ENCODE measurements around the gene ATP2C1.
A peak's percentile ranks its signal among the peaks of the same experiment; 100 is the strongest.

Gene ATP2C1

DNA sequence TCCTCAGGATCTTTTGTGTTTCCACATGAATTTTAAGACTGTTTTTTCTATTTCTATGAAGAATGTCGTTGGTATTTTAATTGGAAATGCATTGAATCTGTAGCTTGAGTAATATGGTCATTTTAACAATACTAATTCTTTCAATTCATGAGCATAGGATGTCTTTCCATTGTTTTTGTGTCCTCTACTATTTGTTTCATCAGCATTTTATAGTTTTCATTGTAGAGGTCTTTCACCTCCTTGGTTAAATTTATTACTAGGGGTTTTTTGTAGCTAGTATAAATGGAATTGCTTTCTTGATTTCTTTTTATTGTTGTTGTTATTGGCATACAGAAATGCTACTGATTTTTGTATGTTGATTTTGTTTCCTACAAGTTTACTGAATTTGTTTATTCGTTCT is 17.3 kb upstream of the ATP2C1 start:
- Mint-ChIP-seq H3K4me3 (no peak overlapping the region), H3K4me1 (no peaks in the 10 kb centered on the region), H3K27ac (no peak overlapping the region), H3K9me3 (peaks cover 16 to 26% of the 10 kb centered on the region in 2 donors), H3K36me3 (peaks cover 0 to 8% of the 10 kb centered on the region in 2 donors), H3K27me3 (no peaks in the 10 kb centered on the region)
- no peak for DNase-seq
- no peak for ATAC-seq (replicated peaks)

DNA sequence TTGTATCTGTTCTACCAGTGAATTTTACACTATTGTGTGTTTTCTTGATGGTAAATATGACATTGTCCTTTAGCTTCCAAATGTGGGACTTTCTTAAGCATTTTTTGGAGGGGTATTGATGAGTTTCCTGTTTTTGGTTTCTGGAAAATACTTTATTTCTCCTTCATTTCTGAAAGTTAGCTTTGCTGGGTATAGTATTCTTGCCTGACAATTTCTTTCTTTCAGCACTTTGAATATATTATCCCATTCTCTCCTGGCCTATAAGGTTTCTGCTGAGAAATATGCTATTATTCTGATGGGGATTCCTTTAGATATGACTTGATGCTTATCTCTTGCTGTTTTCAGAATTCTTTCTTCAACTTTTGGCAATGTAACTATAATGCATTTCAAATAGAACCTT is 15.4 kb upstream of the ATP2C1 start:
- H3K36me3 Mint-ChIP-seq, result peaks cover 0 to 8% of the 10 kb centered on the region in 2 donors
- H3K9me3 Mint-ChIP-seq, result peaks cover 20 to 26% of the 10 kb centered on the region in 2 donors
- no peak for ATAC-seq (replicated peaks)
- no peaks in the 10 kb centered on the region for H3K4me1 Mint-ChIP-seq
- no peak overlapping the region for H3K27ac Mint-ChIP-seq
- H3K4me3 Mint-ChIP-seq, result no peak overlapping the region
- no peak for DNase-seq
- H3K27me3 Mint-ChIP-seq, result peaks cover 7 to 12% of the 10 kb centered on the region in 2 donors

DNA sequence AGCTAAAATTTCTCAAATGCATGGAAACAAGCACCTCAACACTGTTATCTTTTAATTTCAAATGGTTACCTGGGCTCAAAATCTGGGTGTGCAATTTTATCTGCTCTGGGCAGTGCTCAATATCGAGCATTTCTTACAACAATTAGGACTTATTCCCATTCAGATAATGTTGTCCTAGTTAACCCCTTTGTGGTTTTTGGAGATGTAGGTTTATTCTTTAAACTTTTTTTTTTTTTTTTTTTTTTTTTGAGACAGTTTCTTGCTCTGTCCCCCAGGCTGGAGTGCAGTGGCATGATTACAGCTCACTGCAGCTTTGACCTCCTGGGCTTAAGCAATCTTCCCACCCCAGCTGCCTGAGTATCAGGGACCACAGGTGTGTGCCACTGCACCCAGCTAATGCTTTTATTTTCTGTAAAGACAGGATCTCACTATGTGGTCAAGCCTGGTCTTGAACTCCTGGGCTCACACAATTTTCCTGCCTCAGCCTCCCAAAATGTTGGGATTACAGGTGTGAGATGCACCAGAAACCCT is 4.4 kb upstream of the ATP2C1 start:
- Mint-ChIP-seq H3K27ac (no peak overlapping the region), H3K4me3 (no peak overlapping the region), H3K4me1 (peaks cover 0 to 1% of the 10 kb centered on the region in 2 donors), H3K9me3 (peaks cover 4 to 16% of the 10 kb centered on the region in 2 donors), H3K36me3 (peaks cover 0 to 1% of the 10 kb centered on the region in 2 donors), H3K27me3 (peaks cover 22 to 25% of the 10 kb centered on the region in 2 donors)
- DNase-seq (no peak), ATAC-seq (replicated peaks) (no peak)

DNA sequence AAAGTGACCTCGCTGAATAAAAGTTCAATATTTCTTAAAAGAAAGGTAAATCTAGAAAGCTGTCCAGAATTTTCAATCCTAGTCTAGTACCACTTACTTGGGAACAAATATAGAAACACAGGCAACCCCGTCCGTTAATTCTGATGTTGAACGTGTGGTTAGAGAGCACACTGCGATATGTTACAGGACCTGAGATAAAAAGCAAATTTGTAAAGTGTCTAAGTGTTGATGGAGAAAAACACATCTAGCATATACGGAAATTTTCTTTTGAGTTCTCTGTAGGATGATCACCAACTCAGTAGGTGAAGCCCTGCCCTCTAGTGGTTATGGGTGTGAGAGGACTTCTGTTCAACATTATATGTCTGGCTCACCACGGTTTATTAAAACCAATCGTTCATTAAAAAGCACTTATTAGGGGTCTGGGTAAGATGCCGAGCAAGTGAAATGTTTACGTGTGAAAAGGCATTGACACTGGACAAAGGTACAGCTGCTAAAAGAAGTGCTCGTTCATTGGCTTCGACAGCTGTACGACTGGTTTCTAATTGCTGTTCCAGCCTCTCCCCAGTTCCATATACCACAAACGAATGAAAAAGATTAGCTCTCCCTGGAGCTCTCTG is 1.0 kb upstream of the ATP2C1 start:
- peaks cover 0 to 6% of the 10 kb centered on the region in 2 donors for H3K27me3 Mint-ChIP-seq
- H3K9me3 Mint-ChIP-seq, result no peaks in the 10 kb centered on the region
- peak; percentile 55 to 60 for ATAC-seq (replicated peaks)
- DNase-seq, result peak; percentile 58
- H3K27ac Mint-ChIP-seq, result peak overlapping the region; percentile 98
- H3K36me3 Mint-ChIP-seq, result peaks cover 0 to 5% of the 10 kb centered on the region in 2 donors
- peak overlapping the region; percentile 88 to 98 for H3K4me3 Mint-ChIP-seq
- peaks cover 15 to 32% of the 10 kb centered on the region in 2 donors for H3K4me1 Mint-ChIP-seq

DNA sequence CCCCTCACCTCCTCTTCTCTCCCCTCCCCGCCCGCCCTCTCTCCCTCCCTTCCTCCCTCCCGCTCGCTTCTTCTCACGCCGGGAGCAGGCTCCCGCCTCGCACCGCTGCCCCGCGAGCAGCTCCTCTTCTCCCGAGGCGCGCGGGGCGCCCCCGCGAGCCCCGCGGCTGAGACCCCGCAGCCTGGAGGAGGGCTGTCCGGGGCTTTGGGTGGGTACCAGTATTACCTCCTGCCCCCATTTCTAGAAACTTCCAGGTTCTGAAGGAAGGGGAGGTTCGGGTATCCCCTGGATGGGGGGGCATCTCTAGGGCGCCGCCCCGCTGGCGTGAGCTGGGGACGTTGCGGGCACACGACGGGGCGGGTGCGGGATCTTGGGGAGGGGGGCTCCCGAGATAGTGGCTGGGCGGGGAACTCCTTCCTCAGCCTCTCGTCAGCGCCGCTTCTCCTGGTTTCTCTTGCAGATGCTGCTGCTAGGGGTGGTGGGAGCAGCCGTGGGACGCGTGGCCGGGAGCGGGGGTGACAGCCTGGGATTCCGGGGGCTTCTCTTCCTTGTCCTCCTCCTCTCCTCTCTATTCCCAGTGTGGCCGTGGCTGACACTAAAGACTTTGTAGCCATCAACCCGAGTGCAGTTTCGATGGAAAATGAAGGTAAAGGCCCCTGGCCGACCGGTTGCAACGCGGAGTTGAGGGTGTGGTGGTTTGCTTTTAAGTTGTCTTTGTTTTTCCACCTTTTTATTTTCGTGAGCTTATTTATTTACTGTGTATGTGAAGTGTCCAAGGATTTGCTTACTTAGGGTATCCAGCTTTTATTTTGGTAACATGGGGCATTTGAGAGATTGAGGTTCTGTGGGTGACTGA is 474 bp downstream of the ATP2C1 start:
- Mint-ChIP-seq H3K27ac (peak overlapping the region; percentile 98), H3K4me3 (peak overlapping the region; percentile 88 to 98), H3K9me3 (no peaks in the 10 kb centered on the region), H3K36me3 (peaks cover 0 to 5% of the 10 kb centered on the region in 2 donors), H3K4me1 (peaks cover 15 to 38% of the 10 kb centered on the region in 2 donors), H3K27me3 (no peaks in the 10 kb centered on the region)
- DNase-seq (no peak), ATAC-seq (replicated peaks) (peak; percentile 25 to 31)

DNA sequence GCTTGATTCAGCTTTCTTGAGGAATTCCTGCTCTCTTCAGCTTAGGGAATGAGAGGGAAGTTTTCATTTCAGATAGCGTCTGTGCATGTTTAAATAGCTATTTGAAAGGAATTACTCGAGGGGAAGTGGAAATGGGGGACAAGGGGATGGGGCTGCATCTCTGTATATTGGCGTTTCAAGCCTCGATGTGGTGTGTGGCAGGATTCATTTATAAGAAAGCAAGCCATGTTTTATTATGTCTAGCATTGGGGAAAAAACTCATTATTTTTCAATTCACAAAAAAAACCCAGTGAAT is 1.0 kb downstream of the ATP2C1 start:
- ATAC-seq (replicated peaks), result no peak
- Mint-ChIP-seq H3K27ac (peak overlapping the region; percentile 91), H3K4me1 (peaks cover 15 to 38% of the 10 kb centered on the region in 2 donors), H3K27me3 (no peaks in the 10 kb centered on the region), H3K9me3 (no peaks in the 10 kb centered on the region), H3K36me3 (peaks cover 0 to 5% of the 10 kb centered on the region in 2 donors), H3K4me3 (peak overlapping the region; percentile 88 to 98)
- DNase-seq, result no peak

DNA sequence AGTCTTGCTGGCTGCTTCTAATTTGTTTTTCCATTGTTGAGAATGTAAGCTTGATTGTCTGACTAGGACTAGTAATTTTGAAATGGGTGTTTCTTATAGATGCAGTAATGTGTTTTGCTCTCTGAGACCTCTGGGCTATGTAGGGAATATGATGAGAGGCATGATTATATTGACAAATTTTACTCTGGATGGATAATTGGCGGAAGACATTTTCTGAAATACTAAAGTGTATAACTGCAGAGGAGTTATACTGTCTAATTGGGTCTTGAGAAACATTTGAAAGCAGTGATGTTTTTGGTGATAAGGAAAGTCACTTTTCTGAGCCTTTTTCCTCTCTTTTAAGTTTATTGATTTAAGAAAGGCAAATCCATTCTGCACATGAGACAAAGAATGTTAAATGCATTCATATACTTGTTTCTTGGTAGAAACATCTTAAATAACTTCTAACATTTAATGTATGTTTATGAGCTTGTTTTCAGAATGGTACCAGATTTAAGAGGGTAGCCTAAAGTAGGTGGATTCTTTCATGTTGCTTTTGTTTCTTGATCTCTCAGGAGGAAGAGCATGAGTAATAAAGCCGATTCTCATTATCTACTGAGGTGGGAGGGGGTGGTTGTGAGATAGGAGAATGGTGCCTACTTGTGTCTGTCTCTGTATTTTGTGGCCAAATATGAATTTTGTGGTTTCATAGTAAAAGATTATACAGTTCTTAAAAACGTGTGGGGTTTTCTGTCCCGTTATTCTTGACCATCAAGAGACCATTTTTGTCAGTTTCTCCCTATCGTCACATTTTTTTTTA is 2.0 kb downstream of the ATP2C1 start:
- H3K27me3 Mint-ChIP-seq, result no peaks in the 10 kb centered on the region
- peaks cover 17 to 41% of the 10 kb centered on the region in 2 donors for H3K4me1 Mint-ChIP-seq
- peaks cover 0 to 5% of the 10 kb centered on the region in 2 donors for H3K36me3 Mint-ChIP-seq
- DNase-seq, result no peak
- no peaks in the 10 kb centered on the region for H3K9me3 Mint-ChIP-seq
- peak overlapping the region; percentile 88 to 98 for H3K4me3 Mint-ChIP-seq
- H3K27ac Mint-ChIP-seq, result peak overlapping the region; percentile 45
- no peak for ATAC-seq (replicated peaks)

DNA sequence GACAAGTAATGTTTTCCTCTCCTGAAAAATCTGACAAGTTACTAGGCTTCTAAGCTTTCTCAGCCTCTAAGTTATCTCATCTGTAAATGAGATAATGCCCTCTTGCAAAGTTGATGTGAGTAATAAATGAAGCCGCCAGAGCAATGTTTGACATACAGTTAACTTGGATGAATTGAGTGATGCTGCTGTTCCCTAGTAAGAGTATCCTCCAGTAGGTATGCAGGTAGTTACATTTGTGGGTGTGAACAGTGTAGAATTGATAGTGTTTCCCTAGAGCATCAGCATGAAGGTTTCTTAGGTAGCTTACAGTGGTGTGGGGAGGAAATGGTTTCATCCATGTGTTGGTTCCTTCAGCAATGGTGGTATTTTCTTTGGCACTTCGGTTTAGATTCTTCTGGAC is 3.4 kb downstream of the ATP2C1 start:
- Mint-ChIP-seq H3K27ac (no peak overlapping the region), H3K4me3 (no peak overlapping the region)
- ATAC-seq (replicated peaks), result no peak

DNA sequence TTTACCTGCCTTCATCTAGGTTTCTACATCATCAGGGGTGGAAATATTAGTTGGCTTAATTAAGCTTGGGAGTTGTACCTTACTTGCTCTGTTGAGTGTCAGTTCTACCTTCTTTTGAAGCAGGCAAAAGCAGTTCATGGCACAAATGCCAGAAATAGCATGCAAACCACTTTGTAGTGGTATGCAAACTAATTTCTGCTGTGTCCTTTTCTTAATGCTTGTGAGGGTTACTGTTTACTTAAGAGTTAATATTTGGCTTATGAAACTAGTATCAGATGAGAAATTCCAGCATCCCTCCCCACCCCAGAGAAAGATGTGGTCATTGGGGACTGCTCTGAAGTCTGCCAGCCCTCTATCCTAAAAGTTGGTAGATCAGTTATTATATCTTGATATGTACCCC is 7.1 kb downstream of the ATP2C1 start:
- Mint-ChIP-seq H3K9me3 (no peaks in the 10 kb centered on the region), H3K27ac (no peak overlapping the region), H3K36me3 (peaks cover 0 to 2% of the 10 kb centered on the region in 2 donors), H3K27me3 (no peaks in the 10 kb centered on the region), H3K4me3 (no peak overlapping the region), H3K4me1 (peaks cover 34 to 55% of the 10 kb centered on the region in 2 donors)
- ATAC-seq (replicated peaks) (no peak), DNase-seq (no peak)

More for the DNA sequence above, 3.4 kb downstream of the ATP2C1 start:
- Mint-ChIP-seq H3K27me3 (no peaks in the 10 kb centered on the region), H3K9me3 (no peaks in the 10 kb centered on the region), H3K36me3 (peaks cover 0 to 5% of the 10 kb centered on the region in 2 donors), H3K4me1 (peaks cover 26 to 53% of the 10 kb centered on the region in 2 donors)
- DNase-seq, result no peak

DNA sequence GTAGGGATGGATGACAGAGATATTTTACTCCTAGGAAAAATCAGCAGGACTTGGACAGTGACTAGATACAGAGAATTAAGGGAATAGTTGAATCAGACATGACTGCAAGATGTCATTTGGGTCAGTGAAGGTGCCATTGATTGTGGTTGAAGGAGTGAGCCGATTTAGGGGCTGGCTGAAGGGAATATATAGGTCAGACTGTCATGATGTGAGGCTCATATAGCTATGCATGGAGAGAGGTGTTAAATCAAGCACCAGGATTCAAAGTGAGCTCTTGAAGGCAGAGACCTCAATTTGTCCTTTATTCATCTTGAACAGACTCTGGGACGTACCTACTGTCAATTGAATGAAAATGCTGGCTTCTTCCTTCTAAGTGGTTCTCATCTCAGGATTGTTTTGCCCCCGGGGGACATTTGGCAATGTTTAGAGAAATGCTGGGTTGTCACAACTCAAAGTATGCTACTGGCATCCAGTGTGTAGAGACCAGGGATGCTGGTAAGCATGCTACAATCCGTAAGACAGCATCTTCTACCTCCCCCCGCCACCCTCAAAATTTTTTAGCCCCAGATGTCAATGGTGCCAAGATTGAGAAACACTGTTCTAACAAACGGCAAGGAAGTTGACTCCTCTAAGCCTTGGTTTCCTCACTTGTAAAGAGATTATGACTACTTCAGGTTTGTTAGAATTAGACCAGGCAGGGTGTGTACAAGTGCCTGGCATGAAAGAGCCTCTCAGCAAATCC is 7.8 kb downstream of the ATP2C1 start:
- DNase-seq (no peak), ATAC-seq (replicated peaks) (no peak)
- H3K27me3 Mint-ChIP-seq, result no peaks in the 10 kb centered on the region
- no peak overlapping the region for H3K4me3 Mint-ChIP-seq
- H3K4me1 Mint-ChIP-seq, result peaks cover 36 to 55% of the 10 kb centered on the region in 2 donors
- no peaks in the 10 kb centered on the region for H3K9me3 Mint-ChIP-seq
- H3K36me3 Mint-ChIP-seq, result peaks cover 2 to 7% of the 10 kb centered on the region in 2 donors
- no peak overlapping the region for H3K27ac Mint-ChIP-seq

DNA sequence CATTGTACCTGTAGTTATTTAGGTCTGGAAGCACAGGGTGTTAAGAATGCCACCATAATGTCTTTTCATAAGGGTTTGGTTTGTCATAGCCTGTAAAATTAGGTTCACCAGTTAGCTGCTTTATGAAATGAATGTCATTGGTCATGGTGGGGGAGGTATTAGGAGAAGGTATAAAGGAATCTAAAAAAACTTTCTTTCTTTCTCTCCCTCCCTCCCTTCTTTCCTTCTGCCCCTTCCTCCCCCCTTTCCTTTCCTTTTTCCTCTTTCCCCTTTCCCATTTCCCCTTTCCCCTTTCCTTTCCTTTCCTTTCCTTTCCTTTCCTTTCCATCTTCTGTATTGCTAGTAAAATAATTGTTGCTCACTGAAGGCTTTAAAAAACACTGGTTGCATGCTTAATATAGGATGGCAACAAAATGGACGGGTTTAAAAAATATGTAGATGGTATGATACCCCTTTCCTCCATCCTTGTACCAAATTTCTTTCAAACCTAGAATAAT is 9.6 kb downstream of the ATP2C1 start:
- no peaks in the 10 kb centered on the region for H3K27me3 Mint-ChIP-seq
- ATAC-seq (replicated peaks) (no peak), DNase-seq (no peak)
- H3K27ac Mint-ChIP-seq, result no peak overlapping the region
- no peaks in the 10 kb centered on the region for H3K9me3 Mint-ChIP-seq
- H3K4me1 Mint-ChIP-seq, result peaks cover 37 to 63% of the 10 kb centered on the region in 2 donors
- H3K36me3 Mint-ChIP-seq, result peaks cover 2 to 7% of the 10 kb centered on the region in 2 donors
- no peak overlapping the region for H3K4me3 Mint-ChIP-seq

DNA sequence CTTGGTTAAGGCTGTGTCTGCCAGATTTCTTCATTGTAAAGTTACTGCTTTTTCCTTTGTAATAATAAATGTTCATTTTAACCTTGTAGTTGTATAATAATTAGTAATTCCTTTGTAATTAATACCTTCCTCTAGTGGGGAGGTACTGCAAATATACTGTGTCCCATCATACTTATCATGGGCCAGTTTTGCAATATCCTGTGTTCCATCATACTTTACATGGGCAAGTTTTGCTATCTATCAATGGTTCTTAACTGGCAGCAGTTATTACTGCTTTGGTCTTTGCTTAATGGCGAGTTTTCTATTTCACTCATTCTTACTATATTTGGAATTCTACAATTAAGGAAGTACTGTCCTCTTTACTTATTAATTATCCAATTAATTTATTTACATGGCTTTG is 10.6 kb downstream of the ATP2C1 start:
- no peak overlapping the region for H3K27ac Mint-ChIP-seq
- no peak for ATAC-seq (replicated peaks)
- no peak overlapping the region for H3K4me3 Mint-ChIP-seq
- H3K27me3 Mint-ChIP-seq, result no peaks in the 10 kb centered on the region
- H3K36me3 Mint-ChIP-seq, result peaks cover 2 to 7% of the 10 kb centered on the region in 2 donors
- H3K4me1 Mint-ChIP-seq, result peaks cover 37 to 57% of the 10 kb centered on the region in 2 donors
- no peaks in the 10 kb centered on the region for H3K9me3 Mint-ChIP-seq
- no peak for DNase-seq

DNA sequence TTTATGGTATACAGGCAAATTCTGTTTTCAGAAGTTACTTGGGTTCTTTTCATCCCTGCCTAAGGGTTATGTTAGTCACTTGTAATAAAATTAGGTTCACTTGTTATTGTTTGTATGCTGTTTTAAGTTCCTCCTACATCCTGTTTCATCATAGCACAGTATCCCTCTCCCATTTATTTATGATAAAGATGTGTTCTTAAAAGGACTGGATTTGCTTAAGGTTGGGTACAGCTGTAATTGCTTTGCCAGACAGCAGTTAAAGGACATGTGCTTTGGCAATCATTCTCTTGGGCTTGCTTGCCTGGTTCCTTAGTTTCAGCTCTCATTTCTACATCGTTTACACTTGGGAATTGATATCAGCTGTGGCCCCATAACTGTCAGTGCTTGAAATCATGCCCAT is 11.7 kb downstream of the ATP2C1 start:
- DNase-seq (no peak), ATAC-seq (replicated peaks) (peak in 1 of 2 donors; percentile 42)
- H3K4me3 Mint-ChIP-seq, result no peak overlapping the region
- H3K4me1 Mint-ChIP-seq, result peaks cover 37 to 57% of the 10 kb centered on the region in 2 donors
- H3K36me3 Mint-ChIP-seq, result peaks cover 2 to 7% of the 10 kb centered on the region in 2 donors
- H3K27ac Mint-ChIP-seq, result peak overlapping the region; percentile 17
- no peaks in the 10 kb centered on the region for H3K9me3 Mint-ChIP-seq
- H3K27me3 Mint-ChIP-seq, result no peaks in the 10 kb centered on the region
